ENCODE results near the gene LLGL2. TPM values are rescaled to one million over a fixed set of nuclear protein-coding genes. Genes with fewer than 3 reads are reported as not detected.

The LLGL2 gene
- total and polyA plus RNA-seq, 10 of the 15 experiments (the other 5 are each of a cell fraction or from before 2014, with no cell fraction given) = 0.21 to 9.9 (median 4.5) TPM

DNA sequence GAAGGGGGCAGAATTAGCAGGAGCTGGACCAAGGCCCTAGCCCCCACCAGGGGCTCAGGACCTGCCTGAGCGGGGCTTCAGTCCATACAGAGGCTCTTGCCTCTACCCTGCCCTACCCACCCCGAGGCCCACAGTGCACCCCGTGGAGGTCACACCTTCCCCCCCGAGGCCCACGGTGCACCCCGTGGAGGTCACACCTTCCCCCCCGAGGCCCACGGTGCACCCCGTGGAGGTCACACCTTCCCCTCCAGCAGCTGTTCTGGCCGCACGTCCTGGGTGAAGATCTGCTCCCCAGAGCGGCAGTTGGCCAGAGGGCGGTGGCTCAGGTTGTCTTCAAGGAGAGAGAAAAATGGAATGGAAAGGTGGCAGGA, 21.5 kb upstream of the LLGL2 start:
- RAD21 ChIA-PET (ENCODE audit: unreplicated experiment) = interaction anchor here (0.5 to 0.6 kb wide), 2 partner anchors 19 to 23 kb away, joined by 3 read pairs; no protein-coding TSS in a partner anchor
- no peaks in the 10 kb centered on the region for H3K9me3 ChIP-seq (replicated peaks; ENCODE audit: control insufficient read depth, insufficient read depth, low read length)
- ATAC-seq = no peak
- in situ Hi-C loops (cut with MboI) (no loop called here), intact Hi-C loops (cut with micrococcal nuclease; ENCODE audit: unreplicated experiment) (no loop called here)
- 40% methylated on average over 10 of the region's 13 CpGs for WGBS (ENCODE audit: insufficient coverage, insufficient replicate concordance, low lambda C conversion rate, missing lambda C conversion rate)
- no peak overlapping the region for H3K9ac ChIP-seq (ENCODE audit: control insufficient read depth, insufficient read depth, low read length)
- TF ChIP-seq, protein P1, sequence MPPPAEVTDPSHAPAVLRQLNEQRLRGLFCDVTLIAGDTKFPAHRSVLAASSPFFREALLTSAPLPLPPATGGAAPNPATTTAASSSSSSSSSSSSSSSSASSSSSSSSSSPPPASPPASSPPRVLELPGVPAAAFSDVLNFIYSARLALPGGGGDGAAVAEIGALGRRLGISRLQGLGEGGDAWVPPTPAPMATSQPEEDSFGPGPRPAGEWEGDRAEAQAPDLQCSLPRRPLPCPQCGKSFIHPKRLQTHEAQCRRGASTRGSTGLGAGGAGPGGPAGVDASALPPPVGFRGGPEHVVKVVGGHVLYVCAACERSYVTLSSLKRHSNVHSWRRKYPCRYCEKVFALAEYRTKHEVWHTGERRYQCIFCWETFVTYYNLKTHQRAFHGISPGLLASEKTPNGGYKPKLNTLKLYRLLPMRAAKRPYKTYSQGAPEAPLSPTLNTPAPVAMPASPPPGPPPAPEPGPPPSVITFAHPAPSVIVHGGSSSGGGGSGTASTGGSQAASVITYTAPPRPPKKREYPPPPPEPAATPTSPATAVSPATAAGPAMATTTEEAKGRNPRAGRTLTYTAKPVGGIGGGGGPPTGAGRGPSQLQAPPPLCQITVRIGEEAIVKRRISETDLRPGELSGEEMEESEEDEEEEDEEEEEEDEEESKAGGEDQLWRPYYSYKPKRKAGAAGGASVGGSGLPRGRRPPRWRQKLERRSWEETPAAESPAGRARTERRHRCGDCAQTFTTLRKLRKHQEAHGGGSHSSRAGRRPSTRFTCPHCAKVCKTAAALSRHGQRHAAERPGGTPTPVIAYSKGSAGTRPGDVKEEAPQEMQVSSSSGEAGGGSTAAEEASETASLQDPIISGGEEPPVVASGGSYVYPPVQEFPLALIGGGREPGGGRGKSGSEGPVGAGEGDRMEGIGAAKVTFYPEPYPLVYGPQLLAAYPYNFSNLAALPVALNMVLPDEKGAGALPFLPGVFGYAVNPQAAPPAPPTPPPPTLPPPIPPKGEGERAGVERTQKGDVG (CRISPR knock-in tag; IDR thresholded peaks at IDR 0.05) = no peak
- TF ChIP-seq ZNF24 (IDR thresholded peaks at IDR 0.05) = no peak
- SMC1A ChIA-PET (ENCODE audit: uncharacterized antibody, unreplicated experiment) = interaction anchor here (1.4 kb wide), 1 partner anchor 44 kb away, joined by 4 read pairs; no protein-coding TSS in a partner anchor
- no peak overlapping the region for H3K27ac ChIP-seq (ENCODE audit: control insufficient read depth, insufficient read depth)
- no peak overlapping the region for H3K4me3 ChIP-seq
- no TSS peak for BruUV-seq (replicated peaks)
- FAIRE-seq = no peak
- H3K27me3 ChIP-seq (replicated peaks in 1 of 2; ENCODE audit: control insufficient read depth in 2 of 2, insufficient read depth in 2 of 2, low read length in 1 of 2) = no peaks in the 10 kb centered on the region
- no peak for DNase-seq (ENCODE audit: low read depth, low spot score)
- POLR2A ChIA-PET = no interaction called here
- no peak overlapping the region for H3K4me2 ChIP-seq (ENCODE audit: control insufficient read depth, insufficient read depth)
- no peak overlapping the region for H2AFZ ChIP-seq (ENCODE audit: control insufficient read depth, low read depth, low read length)
- no peaks in the 10 kb centered on the region for H4K20me1 ChIP-seq (ENCODE audit: control insufficient read depth, insufficient read depth)
- no peaks in the 10 kb centered on the region; a peak in 1 of 4 replicates for H3K36me3 ChIP-seq (ENCODE audit: control insufficient read depth in 2 of 2, insufficient read depth in 2 of 2, low read length in 1 of 2)
- H3K79me2 ChIP-seq (ENCODE audit: control insufficient read depth, insufficient read depth, low read length) = no peaks in the 10 kb centered on the region
- CTCF ChIA-PET = interaction anchor here (1.2 to 1.6 kb wide), 3 partner anchors 12 to 97 kb away, joined by 4 to 6 read pairs (median 5); partner anchors contain the start of gene TSEN54
- H3K4me1 ChIP-seq (ENCODE audit: control insufficient read depth, insufficient read depth, low read length) = no peaks in the 10 kb centered on the region
